ENCODE measurements around the gene BHLHA15. TPM values are rescaled to one million over a fixed set of nuclear protein-coding genes. Genes with fewer than 3 reads are reported as not detected.
A peak's percentile ranks its signal among the peaks of the same experiment; 100 is the strongest.
"Not testable (repeated sequence)": the region's sequence is repeated elsewhere in the genome, so short reads cannot be mapped to it uniquely, and the experiment has no call there.

Gene BHLHA15
- total RNA-seq, 2 experiments from 2014 or later = 0.33 TPM; not detected in 1

GRCh38 chr7:98216941-98217622, 5.8 kb downstream of the BHLHA15 start:
- ATAC-seq (no peak), DNase-seq (no peak)
- no peak overlapping the region for H3K27ac Mint-ChIP-seq
- peaks cover 5% of the 10 kb centered on the region for H3K36me3 Mint-ChIP-seq
- no peaks in the 10 kb centered on the region for H3K27me3 Mint-ChIP-seq
- peaks cover 15% of the 10 kb centered on the region for H3K4me1 Mint-ChIP-seq
- no peak overlapping the region for H3K4me3 Mint-ChIP-seq
- CTCF ChIA-PET = no interaction called here
- H3K9me3 Mint-ChIP-seq (ENCODE audit: low read depth) = no peaks in the 10 kb centered on the region

GRCh38 chr7:98217623-98218582, 6.7 kb downstream of the BHLHA15 start:
- peaks cover 5% of the 10 kb centered on the region for H3K36me3 Mint-ChIP-seq
- H3K4me3 Mint-ChIP-seq = no peak overlapping the region
- ATAC-seq = no peak
- no peak overlapping the region for H3K27ac Mint-ChIP-seq
- no peak for DNase-seq
- CTCF ChIA-PET = no interaction called here
- H3K27me3 Mint-ChIP-seq = no peaks in the 10 kb centered on the region
- no peaks in the 10 kb centered on the region for H3K9me3 Mint-ChIP-seq (ENCODE audit: low read depth)
- H3K4me1 Mint-ChIP-seq = peaks cover 15% of the 10 kb centered on the region

- DNase-seq; H3K36me3 Mint-ChIP-seq; H3K4me3 Mint-ChIP-seq; ATAC-seq; CTCF ChIA-PET; H3K9me3 Mint-ChIP-seq (ENCODE audit: low read depth); H3K27me3 Mint-ChIP-seq: not testable (repeated sequence)
- peak overlapping the region; percentile 35 for H3K27ac Mint-ChIP-seq
- peaks cover 15% of the 10 kb centered on the region for H3K4me1 Mint-ChIP-seq
Observed at GRCh38 chr7:98219382-98219781, 8.1 kb downstream of the BHLHA15 start.

- Mint-ChIP-seq H3K9me3 (ENCODE audit: low read depth) (no peaks in the 10 kb centered on the region), H3K4me3 (no peak overlapping the region), H3K4me1 (peaks cover 15% of the 10 kb centered on the region), H3K27me3 (no peaks in the 10 kb centered on the region), H3K36me3 (peaks cover 7% of the 10 kb centered on the region), H3K27ac (no peak overlapping the region)
- no peak for DNase-seq
- CTCF ChIA-PET = no interaction called here
- no peak for ATAC-seq
Observed at GRCh38 chr7:98221611-98222532, 10.6 kb downstream of the BHLHA15 start.

GRCh38 chr7:98222533-98223195, 11.4 kb downstream of the BHLHA15 start:
- DNase-seq (no peak), ATAC-seq (no peak)
- Mint-ChIP-seq H3K36me3 (peaks cover 7% of the 10 kb centered on the region), H3K4me3 (no peak overlapping the region), H3K9me3 (ENCODE audit: low read depth) (no peaks in the 10 kb centered on the region), H3K4me1 (peaks cover 15% of the 10 kb centered on the region), H3K27ac (no peak overlapping the region), H3K27me3 (no peaks in the 10 kb centered on the region)
- CTCF ChIA-PET = no interaction called here

- ATAC-seq = no peak
- Mint-ChIP-seq H3K27ac (no peak overlapping the region), H3K27me3 (no peaks in the 10 kb centered on the region), H3K4me1 (peaks cover 11% of the 10 kb centered on the region), H3K36me3 (peaks cover 7% of the 10 kb centered on the region), H3K9me3 (ENCODE audit: low read depth) (no peaks in the 10 kb centered on the region), H3K4me3 (no peak overlapping the region)
- DNase-seq = no peak
- CTCF ChIA-PET = no interaction called here
Observed at GRCh38 chr7:98223351-98223897, 12.2 kb downstream of the BHLHA15 start.

GRCh38 chr7:98223898-98224700, 12.9 kb downstream of the BHLHA15 start:
- ATAC-seq = peak; percentile 16
- no peak overlapping the region for H3K4me3 Mint-ChIP-seq
- peaks cover 6% of the 10 kb centered on the region for H3K4me1 Mint-ChIP-seq
- H3K36me3 Mint-ChIP-seq = peaks cover 7% of the 10 kb centered on the region
- H3K27me3 Mint-ChIP-seq = no peaks in the 10 kb centered on the region
- no peaks in the 10 kb centered on the region for H3K9me3 Mint-ChIP-seq (ENCODE audit: low read depth)
- CTCF ChIA-PET = no interaction called here
- no peak for DNase-seq
- no peak overlapping the region for H3K27ac Mint-ChIP-seq

- ATAC-seq = no peak
- DNase-seq = no peak
- Mint-ChIP-seq H3K27me3 (no peaks in the 10 kb centered on the region), H3K36me3 (peaks cover 3% of the 10 kb centered on the region), H3K9me3 (ENCODE audit: low read depth) (no peaks in the 10 kb centered on the region), H3K4me1 (peaks cover under 1% of the 10 kb centered on the region), H3K27ac (no peak overlapping the region), H3K4me3 (no peak overlapping the region)
- CTCF ChIA-PET = no interaction called here
Observed at GRCh38 chr7:98224701-98225181, 13.5 kb downstream of the BHLHA15 start.

- CTCF ChIA-PET = no interaction called here
- ATAC-seq = no peak
- Mint-ChIP-seq H3K4me3 (no peak overlapping the region), H3K27ac (peak overlapping the region; percentile 19), H3K36me3 (peaks cover 2% of the 10 kb centered on the region), H3K4me1 (no peaks in the 10 kb centered on the region), H3K9me3 (ENCODE audit: low read depth) (no peaks in the 10 kb centered on the region), H3K27me3 (no peaks in the 10 kb centered on the region)
- no peak for DNase-seq
Observed at GRCh38 chr7:98225913-98226614, 14.8 kb downstream of the BHLHA15 start.

- CTCF ChIA-PET = interaction anchor here (0.8 kb wide), 1 partner anchor 15 kb away, joined by 3 read pairs; no protein-coding TSS in a partner anchor
- ATAC-seq = no peak
Observed at GRCh38 chr7:98227939-98228338, 16.7 kb downstream of the BHLHA15 start.

GRCh38 chr7:98228801-98229200, 17.6 kb downstream of the BHLHA15 start:
- CTCF ChIA-PET = no interaction called here
- no peak for ATAC-seq
- Mint-ChIP-seq H3K9me3 (ENCODE audit: low read depth) (no peaks in the 10 kb centered on the region), H3K27me3 (no peaks in the 10 kb centered on the region), H3K36me3 (peaks cover 2% of the 10 kb centered on the region), H3K4me1 (no peaks in the 10 kb centered on the region), H3K4me3 (no peak overlapping the region), H3K27ac (no peak overlapping the region)
- no peak for DNase-seq

More at GRCh38 chr7:98227939-98228338, 16.7 kb downstream of the BHLHA15 start:
- Mint-ChIP-seq H3K27me3 (no peaks in the 10 kb centered on the region), H3K27ac (no peak overlapping the region), H3K36me3 (peaks cover 2% of the 10 kb centered on the region), H3K4me1 (no peaks in the 10 kb centered on the region), H3K4me3 (no peak overlapping the region), H3K9me3 (ENCODE audit: low read depth) (no peaks in the 10 kb centered on the region)
- no peak for DNase-seq

Measured in activated CD8-positive, alpha-beta memory T cell treated with anti-CD3 and anti-CD28 coated beads, Interleukin-2, amount 10 ng/mL, durations not matched to agents 7 days and 5 days (primary cell).